C4-2B (cell line): ENCODE results near the gene ADSS1.

Experiments used
- H3K27ac ChIP-seq: fragments of 450-650 bp; 2 replicates; pipeline ENCODE4 v1.5.1; 2017
- CTCF ChIP-seq: fragments of 450-650 bp; conservative IDR thresholded peaks from 2 replicates; pipeline ENCODE4 v1.5.1; 2017; ENCODE audit warnings: mild to moderate bottlenecking
- ZFX ChIP-seq: fragments of 450-650 bp; IDR thresholded peaks from 2 replicates; pipeline ENCODE4 v1.6.1; 2017

The ADSS1 gene

GRCh38 chr14:104766863-104767633, 43.0 kb downstream of the ADSS1 start:
- no peak overlapping the region for H3K27ac ChIP-seq
- TF ChIP-seq CTCF (no peak), ZFX (no peak)

DNA sequence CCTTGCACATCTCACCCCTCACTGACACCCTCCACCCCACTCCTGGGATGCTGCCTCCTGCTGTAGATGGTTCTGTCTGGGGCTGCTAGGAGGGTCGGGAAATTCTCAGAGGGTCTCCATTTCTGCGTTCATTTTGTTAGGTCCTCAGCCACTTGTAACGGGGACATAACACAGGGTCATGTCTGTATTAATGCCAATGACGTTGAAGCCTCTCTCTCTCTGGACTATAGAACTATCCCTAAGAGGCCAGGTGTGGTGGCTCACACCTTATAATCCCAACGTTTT, 43.5 kb downstream of the ADSS1 start:
- H3K27ac ChIP-seq = no peak overlapping the region
- TF ChIP-seq CTCF (no peak), ZFX (no peak)

DNA sequence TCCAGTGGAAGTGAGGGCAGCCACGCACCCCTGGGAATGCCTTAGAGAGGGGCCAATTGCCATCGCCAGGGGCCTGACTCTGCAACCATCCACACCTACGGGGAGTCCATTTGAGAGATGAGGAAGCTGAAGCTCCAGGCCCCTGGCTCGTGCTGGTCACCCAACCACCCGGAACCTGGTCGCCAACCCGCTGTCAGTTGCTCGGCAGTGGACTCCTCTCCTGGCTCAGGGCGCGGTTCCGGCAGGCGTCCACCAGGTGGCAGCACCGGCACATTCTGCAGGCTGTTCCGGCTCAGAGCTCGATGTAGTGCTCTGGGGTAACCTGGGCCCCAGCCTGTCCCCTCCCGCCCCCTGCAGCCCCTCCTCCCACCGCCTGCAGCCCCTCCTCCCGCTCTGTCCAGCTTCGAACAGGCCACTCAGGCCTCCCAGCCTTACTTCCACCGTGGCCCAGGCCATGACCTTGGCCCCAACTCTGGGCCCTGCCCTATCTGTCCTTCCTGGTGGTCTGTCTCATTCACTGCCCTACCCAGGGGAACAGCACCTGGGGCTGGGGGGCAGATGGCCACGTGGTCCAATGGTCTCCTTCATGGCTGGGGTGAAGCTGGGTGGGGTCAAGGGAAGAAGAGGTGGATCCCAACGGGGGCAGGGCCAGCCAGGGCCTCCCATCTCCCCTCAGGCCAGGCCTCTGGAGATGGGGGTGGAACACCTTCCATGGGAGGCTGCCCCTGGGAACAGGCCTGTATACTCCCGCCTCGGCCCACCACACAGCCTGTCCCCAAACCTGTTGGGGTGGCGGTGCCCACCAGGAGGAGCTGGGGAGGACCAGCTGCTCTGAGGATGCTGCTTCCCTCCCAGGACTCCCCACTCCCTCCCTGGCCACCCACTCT, 44.7 kb downstream of the ADSS1 start:
- TF ChIP-seq CTCF (peak; percentile 94), ZFX (no peak)
- peak overlapping the region; percentile 10; the same call in 1 of the 2 replicates for H3K27ac ChIP-seq

- no peak overlapping the region for H3K27ac ChIP-seq
- TF ChIP-seq CTCF (no peak), ZFX (no peak)
Measured at GRCh38 chr14:104769324-104770071, 45.5 kb downstream of the ADSS1 start.

GRCh38 chr14:104770072-104770579, 46.1 kb downstream of the ADSS1 start:
- H3K27ac ChIP-seq = no peak overlapping the region
- TF ChIP-seq ZFX (no peak), CTCF (no peak)

DNA sequence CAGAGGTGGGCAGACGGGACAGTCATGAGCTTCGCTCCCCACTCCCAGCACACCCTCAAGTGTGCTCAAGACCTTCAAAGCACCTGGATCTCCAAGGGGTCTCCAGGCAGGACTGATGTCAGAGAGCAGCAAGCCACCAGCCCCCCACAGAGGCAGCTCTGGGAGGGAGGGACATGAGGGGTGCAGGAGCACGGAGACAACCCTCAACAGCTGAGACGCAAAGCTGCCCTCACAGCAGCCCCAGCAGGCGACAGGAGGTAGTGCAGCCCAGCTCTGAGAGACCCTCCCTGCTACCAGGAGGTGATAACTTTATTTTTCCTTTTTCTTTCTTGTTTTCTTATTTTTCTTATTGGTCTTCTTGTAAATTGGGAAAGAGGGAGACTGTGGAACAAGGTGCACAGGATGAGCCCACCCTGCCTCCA, 46.8 kb downstream of the ADSS1 start:
- no peak for TF ChIP-seq ZFX
- peak; percentile 76 for TF ChIP-seq CTCF
- no peak overlapping the region for H3K27ac ChIP-seq
